Activated CD8-positive, alpha-beta memory T cell treated with anti-CD3 and anti-CD28 coated beads, Interleukin-2, amount 10 ng/mL, durations not matched to agents 7 days and 5 days (primary cell): ENCODE data around the gene PNMA8B. TPM values are rescaled to one million over a fixed set of nuclear protein-coding genes. Genes with fewer than 3 reads are reported as not detected.

Source experiments
- ATAC-seq: fragments of 150-1000 bp; cut with Tn5 transposase; one replicate; pipeline ENCODE4 v1.10.0; 2021; ENCODE audit warnings: moderate library complexity
- CTCF ChIA-PET: fragments of 350-600 bp; sonication (Branson Sonifier 250); formaldehyde crosslinking; loops from one replicate; lab custom pipeline; 2021; ENCODE audit warnings: antibody characterized with exemption; lab: Charles Lee
- DNase-seq: peaks from one replicate; pipeline ENCODE4 v3.0.0-alpha.2; 2020
- H3K27ac Mint-ChIP-seq: one replicate; pipeline ENCODE4 v1.8.0; 2021; ENCODE audit warnings: mild to moderate bottlenecking, mixed read lengths
- H3K27me3 Mint-ChIP-seq: one replicate; pipeline ENCODE4 v1.8.0; 2021; ENCODE audit warnings: mixed read lengths
- H3K36me3 Mint-ChIP-seq: one replicate; pipeline ENCODE4 v1.8.0; 2021; ENCODE audit warnings: mild to moderate bottlenecking, mixed read lengths
- H3K4me1 Mint-ChIP-seq: one replicate; pipeline ENCODE4 v1.8.0; 2021; ENCODE audit warnings: mixed read lengths
- H3K4me3 Mint-ChIP-seq: one replicate; pipeline ENCODE4 v1.8.0; 2021; ENCODE audit warnings: mild to moderate bottlenecking, moderate library complexity, mixed read lengths
- H3K9me3 Mint-ChIP-seq: one replicate; pipeline ENCODE4 v1.8.0; 2022; ENCODE audit warnings: low read depth, mixed read lengths
- total RNA-seq, 2 experiments: library from RNA; stranded (reverse); gene quantifications; one replicate each; pipeline ENCODE4 v1.2.3, GENCODE V29; 2021

Gene PNMA8B
- total RNA-seq, 2 experiments from 2014 or later, result not detected

- Mint-ChIP-seq H3K4me1 (peaks cover 8% of the 10 kb centered on the region), H3K27ac (no peak overlapping the region), H3K9me3 (no peaks in the 10 kb centered on the region), H3K27me3 (peaks cover 83% of the 10 kb centered on the region), H3K36me3 (no peaks in the 10 kb centered on the region), H3K4me3 (no peak overlapping the region)
- no peak for ATAC-seq
- no peak for DNase-seq
- CTCF ChIA-PET, result interaction anchor here (1.5 to 5.6 kb wide), 4 partner anchors 23 to 210 kb away, joined by 5 to 71 read pairs (median 18); no protein-coding TSS in a partner anchor
Observed at GRCh38 chr19:46490774-46491173, 4.9 kb downstream of the PNMA8B start.

- peaks cover 85% of the 10 kb centered on the region for H3K27me3 Mint-ChIP-seq
- ATAC-seq, result no peak
- no peaks in the 10 kb centered on the region for H3K9me3 Mint-ChIP-seq
- peaks cover 8% of the 10 kb centered on the region for H3K4me1 Mint-ChIP-seq
- H3K27ac Mint-ChIP-seq, result peak overlapping the region; percentile 10
- CTCF ChIA-PET, result interaction anchor here (0.7 to 5.6 kb wide), 7 partner anchors 14 to 94 kb away, joined by 3 to 71 read pairs (median 4); no protein-coding TSS in a partner anchor
- H3K4me3 Mint-ChIP-seq, result no peak overlapping the region
- no peak for DNase-seq
- H3K36me3 Mint-ChIP-seq, result no peaks in the 10 kb centered on the region
Observed at GRCh38 chr19:46489445-46490272, 6.0 kb downstream of the PNMA8B start.

- Mint-ChIP-seq H3K4me1 (peaks cover 2% of the 10 kb centered on the region), H3K27me3 (peaks cover 79% of the 10 kb centered on the region), H3K27ac (no peak overlapping the region), H3K4me3 (no peak overlapping the region), H3K9me3 (no peaks in the 10 kb centered on the region), H3K36me3 (no peaks in the 10 kb centered on the region)
- CTCF ChIA-PET, result interaction anchor here (0.9 to 5.6 kb wide), 6 partner anchors 12 to 93 kb away, joined by 3 to 71 read pairs (median 4); no protein-coding TSS in a partner anchor
- DNase-seq (no peak), ATAC-seq (no peak)
Observed at GRCh38 chr19:46488551-46488950, 7.1 kb downstream of the PNMA8B start.

- peak; percentile 77 for DNase-seq
- no peaks in the 10 kb centered on the region for H3K36me3 Mint-ChIP-seq
- ATAC-seq, result peak; percentile 67
- H3K4me1 Mint-ChIP-seq, result no peaks in the 10 kb centered on the region
- CTCF ChIA-PET, result interaction anchor here (0.8 to 5.6 kb wide), 10 partner anchors 9 to 207 kb away, joined by 3 to 71 read pairs (median 4); partner anchors contain the start of gene PNMA8B
- H3K27me3 Mint-ChIP-seq, result peaks cover 80% of the 10 kb centered on the region
- no peaks in the 10 kb centered on the region for H3K9me3 Mint-ChIP-seq
- H3K27ac Mint-ChIP-seq, result no peak overlapping the region
- H3K4me3 Mint-ChIP-seq, result no peak overlapping the region
Observed at GRCh38 chr19:46487802-46488445, 7.7 kb downstream of the PNMA8B start.

GRCh38 chr19:46487178-46487801 is 8.4 kb downstream of the PNMA8B start:
- H3K4me3 Mint-ChIP-seq, result no peak overlapping the region
- H3K4me1 Mint-ChIP-seq, result no peaks in the 10 kb centered on the region
- H3K27me3 Mint-ChIP-seq, result peaks cover 80% of the 10 kb centered on the region
- no peaks in the 10 kb centered on the region for H3K36me3 Mint-ChIP-seq
- no peaks in the 10 kb centered on the region for H3K9me3 Mint-ChIP-seq
- no peak for ATAC-seq
- no peak for DNase-seq
- CTCF ChIA-PET, result interaction anchor here (0.8 to 5.6 kb wide), 8 partner anchors 9 to 207 kb away, joined by 3 to 71 read pairs (median 6); partner anchors contain the start of gene PNMA8B
- H3K27ac Mint-ChIP-seq, result no peak overlapping the region

GRCh38 chr19:46486358-46486757 is 9.3 kb downstream of the PNMA8B start:
- no peak overlapping the region for H3K27ac Mint-ChIP-seq
- ATAC-seq (no peak), DNase-seq (no peak)
- H3K36me3 Mint-ChIP-seq, result no peaks in the 10 kb centered on the region
- H3K4me3 Mint-ChIP-seq, result no peak overlapping the region
- H3K27me3 Mint-ChIP-seq, result peaks cover 80% of the 10 kb centered on the region
- no peaks in the 10 kb centered on the region for H3K4me1 Mint-ChIP-seq
- CTCF ChIA-PET, result no interaction called here
- H3K9me3 Mint-ChIP-seq, result no peaks in the 10 kb centered on the region

- ATAC-seq (no peak), DNase-seq (no peak)
- CTCF ChIA-PET, result interaction anchor here (1.0 to 2.1 kb wide), 6 partner anchors 30 to 204 kb away, joined by 3 to 8 read pairs (median 4); no protein-coding TSS in a partner anchor
- H3K27me3 Mint-ChIP-seq, result peaks cover 71% of the 10 kb centered on the region
- no peaks in the 10 kb centered on the region for H3K9me3 Mint-ChIP-seq
- H3K27ac Mint-ChIP-seq, result no peak overlapping the region
- no peaks in the 10 kb centered on the region for H3K4me1 Mint-ChIP-seq
- no peak overlapping the region for H3K4me3 Mint-ChIP-seq
- H3K36me3 Mint-ChIP-seq, result no peaks in the 10 kb centered on the region
Observed at GRCh38 chr19:46484656-46485055, 11.0 kb downstream of the PNMA8B start.

- CTCF ChIA-PET, result interaction anchor here (1.3 to 2.6 kb wide), 4 partner anchors 77 to 202 kb away, joined by 3 to 8 read pairs (median 6); no protein-coding TSS in a partner anchor
- H3K4me3 Mint-ChIP-seq, result no peak overlapping the region
- no peak for ATAC-seq
- H3K4me1 Mint-ChIP-seq, result peaks cover 5% of the 10 kb centered on the region
- H3K36me3 Mint-ChIP-seq, result no peaks in the 10 kb centered on the region
- no peak overlapping the region for H3K27ac Mint-ChIP-seq
- H3K9me3 Mint-ChIP-seq, result no peaks in the 10 kb centered on the region
- peaks cover 63% of the 10 kb centered on the region for H3K27me3 Mint-ChIP-seq
- DNase-seq, result no peak
Observed at GRCh38 chr19:46482631-46483030, 13.0 kb downstream of the PNMA8B start.

- DNase-seq (no peak), ATAC-seq (no peak)
- Mint-ChIP-seq H3K9me3 (no peaks in the 10 kb centered on the region), H3K4me1 (peaks cover 5% of the 10 kb centered on the region), H3K4me3 (no peak overlapping the region), H3K27ac (no peak overlapping the region), H3K36me3 (no peaks in the 10 kb centered on the region), H3K27me3 (peaks cover 57% of the 10 kb centered on the region)
- CTCF ChIA-PET, result interaction anchor here (2.6 kb wide), 1 partner anchor 201 kb away, joined by 6 read pairs; no protein-coding TSS in a partner anchor
Observed at GRCh38 chr19:46481947-46482346, 13.7 kb downstream of the PNMA8B start.

GRCh38 chr19:46481223-46481848 is 14.3 kb downstream of the PNMA8B start:
- DNase-seq (no peak), ATAC-seq (no peak)
- CTCF ChIA-PET, result interaction anchor here (2.6 kb wide), 1 partner anchor 200 kb away, joined by 6 read pairs; no protein-coding TSS in a partner anchor
- Mint-ChIP-seq H3K27me3 (peaks cover 51% of the 10 kb centered on the region), H3K9me3 (no peaks in the 10 kb centered on the region), H3K4me3 (no peak overlapping the region), H3K27ac (no peak overlapping the region), H3K4me1 (peaks cover 5% of the 10 kb centered on the region), H3K36me3 (no peaks in the 10 kb centered on the region)

GRCh38 chr19:46480415-46480814 is 15.3 kb downstream of the PNMA8B start:
- H3K4me1 Mint-ChIP-seq, result peaks cover 5% of the 10 kb centered on the region
- no peaks in the 10 kb centered on the region for H3K36me3 Mint-ChIP-seq
- no peak for ATAC-seq
- no peaks in the 10 kb centered on the region for H3K9me3 Mint-ChIP-seq
- CTCF ChIA-PET, result no interaction called here
- no peak overlapping the region for H3K4me3 Mint-ChIP-seq
- no peak for DNase-seq
- no peak overlapping the region for H3K27ac Mint-ChIP-seq
- H3K27me3 Mint-ChIP-seq, result peaks cover 50% of the 10 kb centered on the region

GRCh38 chr19:46478356-46478986 is 17.2 kb downstream of the PNMA8B start:
- DNase-seq (peak; percentile 47), ATAC-seq (peak; percentile 51)
- H3K27me3 Mint-ChIP-seq, result peaks cover 50% of the 10 kb centered on the region
- H3K9me3 Mint-ChIP-seq, result no peaks in the 10 kb centered on the region
- no peak overlapping the region for H3K27ac Mint-ChIP-seq
- CTCF ChIA-PET, result interaction anchor here (1.0 to 2.1 kb wide), 2 partner anchors 9 to 83 kb away, joined by 3 to 4 read pairs; no protein-coding TSS in a partner anchor
- H3K4me1 Mint-ChIP-seq, result peaks cover 5% of the 10 kb centered on the region
- no peak overlapping the region for H3K4me3 Mint-ChIP-seq
- H3K36me3 Mint-ChIP-seq, result no peaks in the 10 kb centered on the region
